Liver (tissue), 3 donors: Measurements from ENCODE around the gene RPL39L.

Experiments used
- RAD21 ChIP-seq, 2 donors: IDR thresholded peaks; 2 replicates each; pipeline ENCODE4 v1.6.1; 2016; ENCODE audit warnings: antibody characterized with exemption in 2 of 2, mild to moderate bottlenecking in 2 of 2
- YY1 ChIP-seq: IDR thresholded peaks from 2 replicates; pipeline ENCODE4 v1.6.1; 2016; ENCODE audit warnings: antibody characterized with exemption, mild to moderate bottlenecking
- TF ChIP-seq, protein P1 (sequence below): fragments of 150-350 bp; IDR thresholded peaks from 2 replicates; pipeline ENCODE4 v1.5.1; 2017; ENCODE audit warnings: improper control_type of control experiment, low read depth, low read length; ENCODE audit not compliant: missing input control
- TF ChIP-seq, protein P2 (sequence below): IDR thresholded peaks from 2 replicates; pipeline ENCODE4 v1.6.1; 2016; ENCODE audit warnings: antibody characterized with exemption, mild to moderate bottlenecking
- TF ChIP-seq, protein P3 (sequence below): IDR thresholded peaks from 2 replicates; pipeline ENCODE4 v1.6.1; 2016; ENCODE audit warnings: antibody characterized with exemption
- donor health status: healthy.
- donor health status: healthy.

DNA sequence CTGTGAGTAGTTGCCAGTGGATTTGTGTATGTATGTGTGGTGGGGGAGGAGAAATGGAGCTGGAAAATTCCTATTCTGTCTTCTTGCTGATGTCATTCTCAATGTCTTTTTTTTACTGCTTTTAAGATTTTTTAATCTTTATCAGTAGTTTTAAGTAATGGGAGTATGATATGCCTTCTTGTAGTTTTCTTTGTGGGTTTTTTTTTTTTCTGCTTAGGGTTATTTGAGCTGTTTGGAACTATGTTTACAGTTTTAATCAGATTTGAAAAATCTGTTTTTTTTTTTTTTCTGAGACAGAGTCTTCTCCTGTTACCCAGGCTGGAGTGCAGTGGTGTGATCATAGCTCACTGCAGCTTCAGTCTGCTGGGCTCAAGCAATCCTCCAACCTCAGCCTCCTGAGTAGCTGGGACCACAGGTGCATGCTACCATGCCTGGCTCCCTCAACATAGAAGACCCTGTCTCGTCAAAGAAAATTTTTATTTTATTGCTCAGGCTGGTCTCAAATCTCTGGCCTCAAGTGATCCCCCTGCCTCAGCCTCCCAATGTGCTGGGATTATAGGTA lies 37.1 kb downstream of the RPL39L start:
- TF ChIP-seq, protein P1, sequence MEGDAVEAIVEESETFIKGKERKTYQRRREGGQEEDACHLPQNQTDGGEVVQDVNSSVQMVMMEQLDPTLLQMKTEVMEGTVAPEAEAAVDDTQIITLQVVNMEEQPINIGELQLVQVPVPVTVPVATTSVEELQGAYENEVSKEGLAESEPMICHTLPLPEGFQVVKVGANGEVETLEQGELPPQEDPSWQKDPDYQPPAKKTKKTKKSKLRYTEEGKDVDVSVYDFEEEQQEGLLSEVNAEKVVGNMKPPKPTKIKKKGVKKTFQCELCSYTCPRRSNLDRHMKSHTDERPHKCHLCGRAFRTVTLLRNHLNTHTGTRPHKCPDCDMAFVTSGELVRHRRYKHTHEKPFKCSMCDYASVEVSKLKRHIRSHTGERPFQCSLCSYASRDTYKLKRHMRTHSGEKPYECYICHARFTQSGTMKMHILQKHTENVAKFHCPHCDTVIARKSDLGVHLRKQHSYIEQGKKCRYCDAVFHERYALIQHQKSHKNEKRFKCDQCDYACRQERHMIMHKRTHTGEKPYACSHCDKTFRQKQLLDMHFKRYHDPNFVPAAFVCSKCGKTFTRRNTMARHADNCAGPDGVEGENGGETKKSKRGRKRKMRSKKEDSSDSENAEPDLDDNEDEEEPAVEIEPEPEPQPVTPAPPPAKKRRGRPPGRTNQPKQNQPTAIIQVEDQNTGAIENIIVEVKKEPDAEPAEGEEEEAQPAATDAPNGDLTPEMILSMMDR = no peak
- TF ChIP-seq, protein P2, sequence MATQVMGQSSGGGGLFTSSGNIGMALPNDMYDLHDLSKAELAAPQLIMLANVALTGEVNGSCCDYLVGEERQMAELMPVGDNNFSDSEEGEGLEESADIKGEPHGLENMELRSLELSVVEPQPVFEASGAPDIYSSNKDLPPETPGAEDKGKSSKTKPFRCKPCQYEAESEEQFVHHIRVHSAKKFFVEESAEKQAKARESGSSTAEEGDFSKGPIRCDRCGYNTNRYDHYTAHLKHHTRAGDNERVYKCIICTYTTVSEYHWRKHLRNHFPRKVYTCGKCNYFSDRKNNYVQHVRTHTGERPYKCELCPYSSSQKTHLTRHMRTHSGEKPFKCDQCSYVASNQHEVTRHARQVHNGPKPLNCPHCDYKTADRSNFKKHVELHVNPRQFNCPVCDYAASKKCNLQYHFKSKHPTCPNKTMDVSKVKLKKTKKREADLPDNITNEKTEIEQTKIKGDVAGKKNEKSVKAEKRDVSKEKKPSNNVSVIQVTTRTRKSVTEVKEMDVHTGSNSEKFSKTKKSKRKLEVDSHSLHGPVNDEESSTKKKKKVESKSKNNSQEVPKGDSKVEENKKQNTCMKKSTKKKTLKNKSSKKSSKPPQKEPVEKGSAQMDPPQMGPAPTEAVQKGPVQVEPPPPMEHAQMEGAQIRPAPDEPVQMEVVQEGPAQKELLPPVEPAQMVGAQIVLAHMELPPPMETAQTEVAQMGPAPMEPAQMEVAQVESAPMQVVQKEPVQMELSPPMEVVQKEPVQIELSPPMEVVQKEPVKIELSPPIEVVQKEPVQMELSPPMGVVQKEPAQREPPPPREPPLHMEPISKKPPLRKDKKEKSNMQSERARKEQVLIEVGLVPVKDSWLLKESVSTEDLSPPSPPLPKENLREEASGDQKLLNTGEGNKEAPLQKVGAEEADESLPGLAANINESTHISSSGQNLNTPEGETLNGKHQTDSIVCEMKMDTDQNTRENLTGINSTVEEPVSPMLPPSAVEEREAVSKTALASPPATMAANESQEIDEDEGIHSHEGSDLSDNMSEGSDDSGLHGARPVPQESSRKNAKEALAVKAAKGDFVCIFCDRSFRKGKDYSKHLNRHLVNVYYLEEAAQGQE = no peak
- TF ChIP-seq RAD21 (IDR thresholded peaks at IDR 0.05) = no peak
- TF ChIP-seq YY1 = no peak
- TF ChIP-seq, protein P3, sequence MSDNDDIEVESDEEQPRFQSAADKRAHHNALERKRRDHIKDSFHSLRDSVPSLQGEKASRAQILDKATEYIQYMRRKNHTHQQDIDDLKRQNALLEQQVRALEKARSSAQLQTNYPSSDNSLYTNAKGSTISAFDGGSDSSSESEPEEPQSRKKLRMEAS = no peak
